ENCODE results near the gene WSCD1. TPM values are rescaled to one million over a fixed set of nuclear protein-coding genes. Genes with fewer than 3 reads are reported as not detected.

Gene WSCD1
- polyA plus RNA-seq, 3 donors: not detected

DNA sequence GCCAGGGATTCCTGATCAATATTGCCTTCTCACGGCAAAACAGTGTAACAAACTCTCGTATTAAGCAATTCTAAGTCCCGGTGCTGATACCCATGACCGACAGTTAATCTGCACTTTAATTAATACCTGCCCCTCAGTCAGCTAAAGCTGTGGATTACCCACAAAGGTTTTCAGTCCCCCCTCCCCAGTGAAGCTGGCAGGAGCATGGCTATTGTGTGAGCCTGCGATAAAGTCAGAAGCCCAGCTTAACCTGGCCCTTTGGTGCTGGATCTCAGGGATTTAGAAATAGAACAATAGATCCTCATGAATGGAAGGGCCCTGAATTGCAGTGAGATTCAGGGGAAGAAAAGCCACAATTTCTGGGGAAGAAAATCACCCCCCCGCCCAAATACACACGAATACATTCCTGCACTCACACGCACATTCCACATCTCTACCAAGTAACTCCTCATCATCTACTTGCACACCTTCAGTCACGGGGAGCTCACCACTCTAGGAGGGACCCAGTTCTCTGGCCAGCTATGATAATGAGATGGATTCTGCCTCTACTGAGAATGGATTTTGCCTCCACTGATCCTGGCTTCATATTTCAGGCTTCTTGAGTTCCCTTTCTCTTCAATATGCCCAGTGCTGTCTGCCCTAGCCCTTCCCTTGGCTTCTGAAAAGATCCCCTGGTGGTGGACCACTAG lies 102.6 kb downstream of the WSCD1 start:
- H3K27ac Mint-ChIP-seq: no peak overlapping the region
- intact Hi-C loops (cut with micrococcal nuclease): no loop called here
- no peak for DNase-seq

DNA sequence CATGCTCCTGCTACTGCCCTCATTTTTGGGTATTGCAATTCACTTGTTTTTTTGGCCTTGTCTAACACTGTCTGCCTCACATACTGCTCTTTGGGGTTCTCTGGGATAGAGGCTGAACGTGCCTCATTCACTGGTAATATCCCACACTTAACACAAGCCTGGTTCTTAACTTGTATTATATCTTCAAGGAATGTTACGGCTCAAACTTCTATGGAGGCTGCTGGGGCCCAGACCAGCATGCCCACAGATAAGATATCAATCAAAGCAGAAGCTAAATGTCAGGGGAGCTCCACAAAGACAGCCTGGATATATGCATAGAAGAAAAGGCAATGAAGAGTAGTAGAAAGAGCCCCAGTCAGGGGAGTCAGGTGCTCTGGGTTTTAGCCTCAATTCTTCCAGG lies 103.5 kb downstream of the WSCD1 start:
- Histone ChIP-seq H3K27me3 (ENCODE audit: control insufficient read depth in 2 of 2, insufficient read depth in 2 of 2, low read length in 2 of 2) (no peaks in the 10 kb centered on the region), H3K4me3 (replicated peaks in 1 of 3; ENCODE audit: low read depth in 2 of 3, low read length in 3 of 3) (no peak overlapping the region), H3K4me1 (ENCODE audit: control insufficient read depth in 1 of 2, insufficient read depth in 2 of 2, low read length in 2 of 2) (no peaks in the 10 kb centered on the region), H3K9me3 (replicated peaks in 1 of 2; ENCODE audit: control insufficient read depth in 1 of 2, insufficient read depth in 1 of 2, low read length in 2 of 2) (no peaks in the 10 kb centered on the region), H3K36me3 (replicated peaks in 1 of 2; ENCODE audit: control insufficient read depth in 1 of 2, insufficient read depth in 2 of 2, low read length in 2 of 2) (no peaks in the 10 kb centered on the region), H3K4me2 (replicated peaks; ENCODE audit: extremely low read depth, low read length, poor library complexity, severe bottlenecking) (no peak overlapping the region), H4K20me1 (ENCODE audit: insufficient read depth, low read length) (no peaks in the 10 kb centered on the region), H3K79me2 (ENCODE audit: insufficient read depth, low read length) (no peaks in the 10 kb centered on the region), H3K27ac (ENCODE audit: low read depth in 1 of 2, low read length in 2 of 2) (no peak overlapping the region), H2AFZ (ENCODE audit: insufficient read depth, low read depth, low read length, poor library complexity, severe bottlenecking) (no peak overlapping the region), H3K9ac (ENCODE audit: insufficient read depth, low read length, poor library complexity, severe bottlenecking) (no peak overlapping the region)
- DNase-seq: no peak
- no peaks in the 10 kb centered on the region for H3K36me3 Mint-ChIP-seq
- H3K4me3 Mint-ChIP-seq: no peak overlapping the region
- peaks cover 0 to 3% (median 1%) of the 10 kb centered on the region in 7 donors for H3K9me3 Mint-ChIP-seq
- no CpG with 5 or more reads among the region's 2 CpGs for WGBS (ENCODE audit: insufficient coverage)
- peaks cover 0 to 1% (median 0%) of the 10 kb centered on the region in 3 donors for H3K27me3 Mint-ChIP-seq (ENCODE audit: low read depth in 3 of 3)
- peak overlapping the region in 1 of 7 donors; percentile 32 for H3K27ac Mint-ChIP-seq
- TF ChIP-seq, protein P1, sequence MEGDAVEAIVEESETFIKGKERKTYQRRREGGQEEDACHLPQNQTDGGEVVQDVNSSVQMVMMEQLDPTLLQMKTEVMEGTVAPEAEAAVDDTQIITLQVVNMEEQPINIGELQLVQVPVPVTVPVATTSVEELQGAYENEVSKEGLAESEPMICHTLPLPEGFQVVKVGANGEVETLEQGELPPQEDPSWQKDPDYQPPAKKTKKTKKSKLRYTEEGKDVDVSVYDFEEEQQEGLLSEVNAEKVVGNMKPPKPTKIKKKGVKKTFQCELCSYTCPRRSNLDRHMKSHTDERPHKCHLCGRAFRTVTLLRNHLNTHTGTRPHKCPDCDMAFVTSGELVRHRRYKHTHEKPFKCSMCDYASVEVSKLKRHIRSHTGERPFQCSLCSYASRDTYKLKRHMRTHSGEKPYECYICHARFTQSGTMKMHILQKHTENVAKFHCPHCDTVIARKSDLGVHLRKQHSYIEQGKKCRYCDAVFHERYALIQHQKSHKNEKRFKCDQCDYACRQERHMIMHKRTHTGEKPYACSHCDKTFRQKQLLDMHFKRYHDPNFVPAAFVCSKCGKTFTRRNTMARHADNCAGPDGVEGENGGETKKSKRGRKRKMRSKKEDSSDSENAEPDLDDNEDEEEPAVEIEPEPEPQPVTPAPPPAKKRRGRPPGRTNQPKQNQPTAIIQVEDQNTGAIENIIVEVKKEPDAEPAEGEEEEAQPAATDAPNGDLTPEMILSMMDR (IDR thresholded peaks at IDR 0.05): no peak
- no peaks in the 10 kb centered on the region for H3K4me1 Mint-ChIP-seq
- intact Hi-C loops (cut with micrococcal nuclease): no loop called here

More for the DNA sequence above, 102.6 kb downstream of the WSCD1 start:
- Histone ChIP-seq H3K36me3 (replicated peaks in 1 of 2; ENCODE audit: control insufficient read depth in 1 of 2, insufficient read depth in 2 of 2, low read length in 2 of 2) (no peaks in the 10 kb centered on the region), H3K27me3 (ENCODE audit: control insufficient read depth in 2 of 2, insufficient read depth in 2 of 2, low read length in 2 of 2) (no peaks in the 10 kb centered on the region), H3K4me2 (replicated peaks; ENCODE audit: extremely low read depth, low read length, poor library complexity, severe bottlenecking) (no peak overlapping the region), H2AFZ (ENCODE audit: insufficient read depth, low read depth, low read length, poor library complexity, severe bottlenecking) (no peak overlapping the region), H3K9ac (ENCODE audit: insufficient read depth, low read length, poor library complexity, severe bottlenecking) (no peak overlapping the region), H3K4me3 (replicated peaks in 1 of 3; ENCODE audit: low read depth in 2 of 3, low read length in 3 of 3) (no peak overlapping the region), H3K9me3 (replicated peaks in 1 of 2; ENCODE audit: control insufficient read depth in 1 of 2, insufficient read depth in 1 of 2, low read length in 2 of 2) (no peaks in the 10 kb centered on the region), H4K20me1 (ENCODE audit: insufficient read depth, low read length) (no peaks in the 10 kb centered on the region), H3K79me2 (ENCODE audit: insufficient read depth, low read length) (no peaks in the 10 kb centered on the region), H3K27ac (ENCODE audit: low read depth in 1 of 2, low read length in 2 of 2) (no peak overlapping the region), H3K4me1 (ENCODE audit: control insufficient read depth in 1 of 2, insufficient read depth in 2 of 2, low read length in 2 of 2) (no peaks in the 10 kb centered on the region)
- Mint-ChIP-seq H3K36me3 (no peaks in the 10 kb centered on the region), H3K4me1 (no peaks in the 10 kb centered on the region), H3K4me3 (no peak overlapping the region), H3K9me3 (peaks cover 0 to 3% (median 1%) of the 10 kb centered on the region in 7 donors), H3K27me3 (ENCODE audit: low read depth in 3 of 3) (peaks cover 0 to 3% (median 2%) of the 10 kb centered on the region in 3 donors)
- TF ChIP-seq, protein P1 (IDR thresholded peaks at IDR 0.05): no peak
- WGBS (ENCODE audit: insufficient coverage): 93% methylated on average over 2 of the region's 9 CpGs
